ENCODE data around the gene LHX4. TPM values are rescaled to one million over a fixed set of nuclear protein-coding genes. Genes with fewer than 3 reads are reported as not detected.

The LHX4 gene
- total and polyA plus RNA-seq, 9 of the 15 experiments (the other 6 are each of a cell fraction or from before 2014, with no cell fraction given): 0.01 to 0.11 (median 0.07) TPM; not detected in 5

GRCh38 chr1:180291004-180291403 is 60.9 kb downstream of the LHX4 start:
- Histone ChIP-seq H3K9ac (ENCODE audit: insufficient read depth in 1 of 2, low read depth in 2 of 2, low read length in 2 of 2) (peak overlapping the region in 1 of 2 experiments; percentile 3; a peak in 1 of 4 replicates), H2AFZ (ENCODE audit: low read depth, low read length) (peak overlapping the region; percentile 18), H3K9me3 (replicated peaks; ENCODE audit: control insufficient read depth, insufficient read depth, low read depth, low read length) (no peaks in the 10 kb centered on the region), H3K27me3 (ENCODE audit: control insufficient read depth in 2 of 2, insufficient read depth in 2 of 2, low read length in 2 of 2) (no peaks in the 10 kb centered on the region), H3K9me1 (ENCODE audit: control insufficient read depth, insufficient read depth, low read length) (no peaks in the 10 kb centered on the region), H3K4me3 (no peak overlapping the region), H4K20me1 (replicated peaks; ENCODE audit: control insufficient read depth, insufficient read depth, low read length) (no peaks in the 10 kb centered on the region), H3K27ac (ENCODE audit: extremely low read depth, low read depth, low read length) (peak overlapping the region; percentile 29), H3K4me1 (replicated peaks in 1 of 2; ENCODE audit: control insufficient read depth in 2 of 2, insufficient read depth in 2 of 2, low read length in 2 of 2) (peaks cover 7 to 27% of the 10 kb centered on the region in 2 experiments; a peak in 4 of 5 replicates), H3K36me3 (ENCODE audit: control insufficient read depth, insufficient read depth, low read length) (peaks cover 22% of the 10 kb centered on the region; the same call in 2 of the 3 replicates), H3K79me2 (ENCODE audit: control insufficient read depth, insufficient read depth, low read length) (peaks cover 5% of the 10 kb centered on the region; the same call in 1 of the 3 replicates), H3K4me2 (ENCODE audit: insufficient read depth, low read length) (no peak overlapping the region; the same call in 1 of the 2 replicates)
- ATAC-seq (peak; percentile 13), DNase-seq (ENCODE audit: extremely low read depth in 1 of 4, low spot score in 3 of 4) (no peak), FAIRE-seq (peak; percentile 6)
- 23% methylated on average over 1 of the region's 1 CpG for WGBS (ENCODE audit: insufficient coverage, low coverage, missing lambda C conversion rate)
- in situ Hi-C loops (cut with MboI): no loop called here
- ChIA-PET POLR2A (no interaction called here), CTCF (ENCODE audit: low intra/inter-chr PET ratio) (no interaction called here)
- intact Hi-C loops (cut with micrococcal nuclease): no loop called here
- BruUV-seq (replicated peaks): no TSS peak
- TF ChIP-seq FOXA3 (CRISPR knock-in tag; conservative IDR thresholded peaks at IDR 0.05 in 1 of 2, IDR thresholded peaks at IDR 0.05 in 1 of 2) (peak in 1 of 2 experiments; percentile 49; a peak in 1 of 4 replicates), C11orf30 (IDR thresholded peaks at IDR 0.05; ENCODE audit: low read depth) (peak; percentile 93), DPF2 (IDR thresholded peaks at IDR 0.05) (peak; percentile 77), NFE2 (IDR thresholded peaks at IDR 0.05; ENCODE audit: low read depth) (peak; percentile 94), DMBX1 (CRISPR knock-in tag; IDR thresholded peaks at IDR 0.05; ENCODE audit: borderline replicate concordance) (0 out of 2 replicates have a peak, but pooled peaks have one; percentile 24), ZNF57 (CRISPR knock-in tag; IDR thresholded peaks at IDR 0.05) (no peak), SMARCC2 (IDR thresholded peaks at IDR 0.05; ENCODE audit: low read depth) (peak; percentile 79), ZNF280B (CRISPR knock-in tag; IDR thresholded peaks at IDR 0.05) (no peak), MBD1 (CRISPR knock-in tag; IDR thresholded peaks at IDR 0.05) (no peak), FOSL1 (tag; conservative IDR thresholded peaks at IDR 0.05) (0 out of 2 replicates have a peak, but pooled peaks have one; percentile 26), SMARCA4 (IDR thresholded peaks at IDR 0.05) (peak; percentile 75), EHMT2 (IDR thresholded peaks at IDR 0.05) (peak; percentile 30; the same call in 1 of the 2 replicates), NFE2L1 (tag; IDR thresholded peaks at IDR 0.05; ENCODE audit: borderline replicate concordance, low read depth) (peak; percentile 95), MYC (IDR thresholded peaks at IDR 0.05; ENCODE audit: low read depth, low read length) (no peak), MYC (CRISPR knock-in tag; IDR thresholded peaks at IDR 0.05; ENCODE audit: borderline replicate concordance, low read depth) (no peak), KHSRP (IDR thresholded peaks at IDR 0.05) (no peak), XRCC3 (IDR thresholded peaks at IDR 0.05) (0 out of 2 replicates have a peak, but pooled peaks have one; percentile 7), RBM39 (optimal IDR thresholded peaks at IDR 0.05; ENCODE audit: low read depth, low read length) (no peak), CBFA2T3 (IDR thresholded peaks at IDR 0.05) (peak; percentile 17; the same call in 1 of the 2 replicates), SRF (CRISPR knock-in tag; IDR thresholded peaks at IDR 0.05) (no peak), LARP7 (IDR thresholded peaks at IDR 0.05) (no peak), CBX3 (IDR thresholded peaks at IDR 0.05; ENCODE audit: borderline replicate concordance in 1 of 2, low read length in 2 of 2) (peak in 1 of 2 experiments; percentile 29; a peak in 1 of 3 replicates), FOXK2 (conservative IDR thresholded peaks at IDR 0.05 in 1 of 2, IDR thresholded peaks at IDR 0.05 in 1 of 2; ENCODE audit: low read depth in 2 of 2) (0 out of 4 replicates have a peak, but pooled peaks have one; percentile 33 to 39)

Measured in K562 (cell line).